Natural killer cell treated with Interleukin-12 subunit alpha and Interleukin-12 subunit beta and Interleukin-15 and Interleukin-18, amount 100 ng/mL, for 72 hours (primary cell): ENCODE results near the gene IRF8. TPM values are rescaled to one million over a fixed set of nuclear protein-coding genes. Genes with fewer than 3 reads are reported as not detected.
A peak's percentile ranks its signal among the peaks of the same experiment; 100 is the strongest.

Source experiments
- ATAC-seq, 2 donors: fragments of 150-1000 bp; cut with Tn5 transposase in 1 of 2; sonication (Bioruptor Pico), chemical (Tn5 transposase) in 1 of 2; 2 replicates each; pipeline ENCODE4 v1.10.0; 2021
- DNase-seq: peaks from one replicate; pipeline ENCODE4 v3.0.0; 2022; ENCODE audit warnings: low spot score
- H3K27ac Mint-ChIP-seq, 2 donors: 1 replicate in 1 of 2; 2 replicates in 1 of 2; pipeline ENCODE4 v1.8.0; 2022; ENCODE audit warnings: mixed read lengths in 2 of 2, mild to moderate bottlenecking in 1 of 2, moderate library complexity in 1 of 2
- H3K27me3 Mint-ChIP-seq, 2 donors: 1 replicate in 1 of 2; 2 replicates in 1 of 2; pipeline ENCODE4 v1.8.0; 2022; ENCODE audit warnings: mixed read lengths in 2 of 2
- H3K36me3 Mint-ChIP-seq: one replicate; pipeline ENCODE4 v1.8.0; 2022; ENCODE audit warnings: mixed read lengths
- H3K4me1 Mint-ChIP-seq, 2 donors: 1 replicate in 1 of 2; 2 replicates in 1 of 2; pipeline ENCODE4 v1.8.0; 2022; ENCODE audit warnings: low read depth in 2 of 2, mixed read lengths in 2 of 2, mild to moderate bottlenecking in 1 of 2
- H3K4me3 Mint-ChIP-seq: one replicate; pipeline ENCODE4 v1.8.0; 2022; ENCODE audit warnings: mixed read lengths
- H3K9me3 Mint-ChIP-seq: 2 replicates; pipeline ENCODE4 v1.8.0; 2022; ENCODE audit warnings: mixed read lengths
- total RNA-seq, 2 donors: library from RNA; stranded (reverse); gene quantifications; one replicate each; pipeline ENCODE4 v1.2.3, GENCODE V29; 2022

The IRF8 gene
- total RNA-seq, 2 donors from 2014 or later, result 198 to 510 TPM

DNA sequence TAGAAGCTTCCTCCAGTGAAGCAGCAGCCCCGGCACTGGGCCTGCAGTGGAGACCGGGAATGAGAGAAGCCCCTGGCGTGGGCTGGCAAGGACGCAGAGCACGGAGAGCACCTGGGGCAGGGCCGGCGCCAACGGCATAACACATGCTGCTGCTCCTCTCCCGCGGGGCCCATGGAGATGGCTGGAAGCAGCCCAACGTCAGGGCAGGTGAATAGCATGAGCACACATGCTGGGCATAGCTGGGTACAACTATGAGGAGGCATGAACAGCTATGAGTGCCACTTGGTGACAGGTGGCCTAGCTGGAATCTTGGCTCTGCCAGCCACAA, 46.4 kb downstream of the IRF8 start:
- DNase-seq (no peak), ATAC-seq (no peak)
- H3K27ac Mint-ChIP-seq, result peak overlapping the region; percentile 31 to 92
- H3K9me3 Mint-ChIP-seq, result no peaks in the 10 kb centered on the region
- H3K4me3 Mint-ChIP-seq, result peak overlapping the region; percentile 40
- H3K36me3 Mint-ChIP-seq, result no peaks in the 10 kb centered on the region
- H3K27me3 Mint-ChIP-seq, result peaks cover 2 to 12% of the 10 kb centered on the region in 2 donors
- H3K4me1 Mint-ChIP-seq, result peaks cover 50 to 63% of the 10 kb centered on the region in 2 donors

DNA sequence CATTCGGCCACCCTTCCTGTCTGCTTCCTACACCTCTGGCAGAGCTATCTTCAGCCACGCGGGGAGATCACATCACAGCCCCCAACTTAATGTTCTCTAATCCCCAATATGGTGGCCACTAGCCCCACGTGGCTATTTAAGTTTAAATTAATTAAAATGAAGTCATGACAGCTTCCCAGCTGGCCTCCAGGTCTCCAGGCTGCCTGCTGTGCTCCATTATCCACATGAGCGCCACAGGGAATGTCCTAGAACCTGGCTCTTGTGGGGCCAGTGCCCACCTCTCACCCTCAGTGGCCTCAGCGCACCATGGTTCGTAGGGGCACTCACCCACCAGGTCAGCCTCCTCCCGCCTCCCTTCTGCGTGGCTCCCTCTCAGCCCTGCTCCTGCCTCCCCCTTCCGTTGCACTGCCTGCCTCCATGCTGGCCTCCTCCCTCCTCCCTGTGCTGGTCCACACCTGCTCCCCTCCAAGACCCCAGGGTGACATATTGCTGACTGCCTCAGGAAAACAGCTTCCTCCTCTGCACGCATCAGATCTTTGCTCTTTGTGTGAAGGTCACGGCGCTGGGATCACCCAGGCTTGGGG, 47.7 kb downstream of the IRF8 start:
- H3K27me3 Mint-ChIP-seq, result peaks cover 2 to 12% of the 10 kb centered on the region in 2 donors
- H3K4me1 Mint-ChIP-seq, result peaks cover 53 to 62% of the 10 kb centered on the region in 2 donors
- ATAC-seq (no peak), DNase-seq (no peak)
- H3K4me3 Mint-ChIP-seq, result no peak overlapping the region
- H3K9me3 Mint-ChIP-seq, result no peaks in the 10 kb centered on the region
- H3K36me3 Mint-ChIP-seq, result no peaks in the 10 kb centered on the region
- H3K27ac Mint-ChIP-seq, result peak overlapping the region; percentile 64 to 92

DNA sequence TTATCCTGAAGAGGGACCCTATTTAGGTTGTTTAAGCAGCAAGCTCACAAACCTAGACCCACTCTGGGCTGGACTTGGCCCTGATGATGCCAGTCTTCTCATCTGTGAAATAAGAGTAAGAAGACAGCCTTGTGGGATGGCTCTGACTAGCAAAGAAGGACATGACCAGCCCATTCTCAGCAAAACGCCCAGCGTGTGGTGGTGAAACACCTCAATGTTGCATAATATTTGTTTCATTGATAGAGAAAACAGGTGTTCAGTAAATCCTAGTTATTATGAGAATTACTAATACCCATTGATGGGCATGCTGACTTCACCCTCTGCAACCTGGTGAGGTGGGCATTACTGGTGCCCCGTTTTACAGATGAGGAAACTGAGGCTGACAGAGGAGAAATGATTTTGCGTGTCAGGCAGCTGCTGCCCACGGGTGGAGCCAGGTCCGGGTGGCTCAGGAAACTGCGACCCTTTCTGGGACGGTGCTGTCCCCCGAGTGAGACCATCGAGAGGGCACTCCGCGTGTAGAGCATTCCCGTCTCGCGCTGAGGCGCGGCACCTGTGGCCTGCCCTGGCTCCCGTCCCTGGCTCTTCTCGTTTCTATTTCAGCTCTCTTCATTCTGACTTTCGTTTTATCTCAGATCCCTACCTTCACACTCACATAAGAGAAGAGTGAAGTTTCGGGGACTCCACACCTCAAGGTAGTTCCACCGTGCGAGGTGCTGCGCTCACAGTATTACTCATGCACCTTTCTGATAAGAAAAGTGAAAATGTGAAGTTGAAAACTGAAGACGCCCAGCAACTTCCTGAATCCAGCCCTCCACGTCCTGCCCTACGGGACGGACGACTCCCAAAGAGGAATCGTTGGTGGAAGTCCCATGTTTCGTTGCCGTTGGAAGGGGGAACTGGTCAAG, 48.5 kb downstream of the IRF8 start:
- Mint-ChIP-seq H3K27me3 (peaks cover 2 to 8% of the 10 kb centered on the region in 2 donors), H3K36me3 (no peaks in the 10 kb centered on the region), H3K4me1 (peaks cover 53 to 59% of the 10 kb centered on the region in 2 donors), H3K27ac (peak overlapping the region; percentile 64 to 92), H3K4me3 (peak overlapping the region; percentile 67), H3K9me3 (no peaks in the 10 kb centered on the region)
- ATAC-seq, result peak; percentile 69 to 76
- no peak for DNase-seq

DNA sequence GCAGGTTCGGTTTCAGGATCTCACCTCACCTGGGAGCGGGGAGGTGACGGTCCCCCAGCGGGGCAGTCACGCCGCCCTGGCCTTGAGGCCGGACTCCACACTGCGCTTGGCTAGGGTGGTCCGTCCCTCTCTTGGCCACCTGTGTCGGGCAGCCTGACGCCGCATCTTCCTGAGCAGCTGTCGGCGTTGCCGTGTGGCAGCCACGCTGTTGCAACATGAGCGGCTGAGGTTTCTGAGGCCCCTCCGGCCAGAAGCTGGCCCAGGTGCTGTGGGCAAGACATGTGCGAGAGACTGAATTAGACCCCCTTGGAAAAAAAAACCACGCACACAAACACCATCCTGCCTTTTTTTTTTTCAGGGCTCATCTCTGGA, 49.2 kb downstream of the IRF8 start:
- peak overlapping the region in 1 of 2 donors; percentile 92 for H3K27ac Mint-ChIP-seq
- peaks cover 53 to 56% of the 10 kb centered on the region in 2 donors for H3K4me1 Mint-ChIP-seq
- peak; percentile 22 to 26 for ATAC-seq

DNA sequence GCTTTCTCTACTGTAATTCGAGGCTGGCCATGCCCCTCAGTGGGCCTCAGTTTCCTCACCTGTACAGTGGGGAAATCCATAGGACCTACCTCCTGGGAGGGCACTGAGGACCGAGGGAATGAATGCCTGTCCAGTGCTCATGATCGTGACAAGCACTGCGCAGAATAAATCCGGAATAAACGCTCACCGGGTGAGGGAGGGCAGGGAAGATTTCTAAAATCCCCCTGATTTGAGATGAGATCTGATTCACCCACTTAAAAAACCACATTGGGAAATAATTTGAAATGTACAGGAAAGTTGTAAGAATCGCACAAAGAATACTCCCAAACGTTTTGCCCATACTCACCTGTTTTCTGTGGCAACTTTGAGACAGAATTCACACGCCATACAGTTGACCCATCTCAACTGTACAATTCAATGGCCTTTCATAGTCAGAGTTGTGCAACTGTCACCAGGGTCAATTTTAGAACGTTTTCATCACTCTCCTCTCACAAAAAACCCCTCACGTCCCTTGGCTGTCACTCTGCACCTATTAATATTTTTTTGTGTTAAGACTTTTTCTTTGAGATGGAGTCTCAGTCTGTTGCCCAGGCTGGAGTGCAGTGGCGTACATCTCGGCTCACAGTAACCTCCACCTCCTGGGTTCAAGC, 49.8 kb downstream of the IRF8 start:
- H3K36me3 Mint-ChIP-seq, result no peaks in the 10 kb centered on the region
- H3K27ac Mint-ChIP-seq, result peak overlapping the region in 1 of 2 donors; percentile 78
- no peak for DNase-seq
- ATAC-seq, result no peak
- H3K4me3 Mint-ChIP-seq, result peak overlapping the region; percentile 67
- H3K27me3 Mint-ChIP-seq, result peaks cover 2 to 5% of the 10 kb centered on the region in 2 donors
- no peaks in the 10 kb centered on the region for H3K9me3 Mint-ChIP-seq
- H3K4me1 Mint-ChIP-seq, result peaks cover 53 to 56% of the 10 kb centered on the region in 2 donors

More for the DNA sequence above, 49.2 kb downstream of the IRF8 start:
- Mint-ChIP-seq H3K36me3 (no peaks in the 10 kb centered on the region), H3K27me3 (peaks cover 2 to 5% of the 10 kb centered on the region in 2 donors), H3K9me3 (no peaks in the 10 kb centered on the region), H3K4me3 (peak overlapping the region; percentile 67)
- DNase-seq, result no peak

DNA sequence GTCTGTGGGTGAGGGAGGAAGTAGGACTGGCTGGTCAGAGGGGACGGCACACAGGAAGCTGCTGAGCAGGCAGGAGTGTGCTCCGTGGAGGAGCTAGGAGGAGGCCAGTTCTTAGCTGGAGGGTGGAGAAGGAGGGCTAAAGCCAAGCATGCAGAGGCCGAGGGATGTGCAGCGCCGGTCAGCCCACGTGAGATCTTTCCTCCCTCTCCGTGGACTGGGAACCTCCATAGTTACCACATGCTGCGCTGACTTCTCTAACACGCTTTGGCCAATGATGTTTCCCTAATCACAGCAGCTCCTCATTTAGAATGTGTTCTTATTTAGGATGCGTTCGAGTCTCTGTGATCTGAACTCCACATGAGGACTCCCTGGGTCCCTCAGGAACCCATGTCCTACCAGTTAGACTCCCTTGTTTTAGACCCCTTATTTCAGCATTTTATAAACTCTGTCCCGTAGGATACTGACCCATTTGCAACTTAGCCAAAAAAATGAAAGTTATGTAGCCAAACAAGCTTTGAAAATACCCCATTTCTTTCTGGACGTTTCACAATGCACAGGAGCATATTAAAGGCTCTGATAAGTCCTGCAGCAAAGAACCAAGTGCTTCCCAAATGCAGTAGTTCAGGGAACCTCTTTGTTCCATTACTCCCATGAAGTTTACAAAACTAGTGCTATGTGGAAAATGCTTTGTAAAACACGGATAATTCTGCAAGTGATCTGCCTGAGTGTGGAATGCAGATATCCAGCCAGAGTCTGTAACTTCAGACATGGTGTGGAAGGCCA, 51.4 kb downstream of the IRF8 start:
- H3K36me3 Mint-ChIP-seq, result no peaks in the 10 kb centered on the region
- peaks cover 39 to 44% of the 10 kb centered on the region in 2 donors for H3K4me1 Mint-ChIP-seq
- no peak overlapping the region for H3K4me3 Mint-ChIP-seq
- H3K27ac Mint-ChIP-seq, result peak overlapping the region in 1 of 2 donors; percentile 35
- ATAC-seq (no peak), DNase-seq (no peak)
- H3K27me3 Mint-ChIP-seq, result peaks cover 2 to 5% of the 10 kb centered on the region in 2 donors
- H3K9me3 Mint-ChIP-seq, result no peaks in the 10 kb centered on the region

DNA sequence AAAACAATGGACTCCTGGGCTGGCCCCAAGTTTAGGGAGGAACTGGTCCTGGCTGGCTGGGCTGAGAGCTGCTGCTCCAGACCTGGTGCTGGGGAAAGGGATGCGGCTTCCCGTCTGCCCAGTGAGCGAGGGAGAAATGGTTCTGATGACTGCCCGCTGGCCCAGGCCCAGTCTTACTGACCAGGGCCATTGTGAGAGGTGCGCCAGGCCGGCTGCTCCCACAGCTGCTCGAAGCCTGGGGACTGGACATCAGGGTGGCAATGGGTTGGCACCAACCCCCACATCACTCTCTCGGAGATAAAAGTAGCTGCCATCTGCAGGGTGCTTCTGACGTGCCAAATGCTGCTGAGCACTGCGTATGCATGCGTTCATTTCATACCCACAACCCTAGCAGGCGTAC, 53.2 kb downstream of the IRF8 start:
- DNase-seq (no peak), ATAC-seq (no peak)
- no peak overlapping the region for H3K4me3 Mint-ChIP-seq
- no peaks in the 10 kb centered on the region for H3K36me3 Mint-ChIP-seq
- no peaks in the 10 kb centered on the region for H3K9me3 Mint-ChIP-seq
- peaks cover 1 to 2% of the 10 kb centered on the region in 2 donors for H3K27me3 Mint-ChIP-seq
- H3K4me1 Mint-ChIP-seq, result peaks cover 35 to 38% of the 10 kb centered on the region in 2 donors
- no peak overlapping the region for H3K27ac Mint-ChIP-seq

DNA sequence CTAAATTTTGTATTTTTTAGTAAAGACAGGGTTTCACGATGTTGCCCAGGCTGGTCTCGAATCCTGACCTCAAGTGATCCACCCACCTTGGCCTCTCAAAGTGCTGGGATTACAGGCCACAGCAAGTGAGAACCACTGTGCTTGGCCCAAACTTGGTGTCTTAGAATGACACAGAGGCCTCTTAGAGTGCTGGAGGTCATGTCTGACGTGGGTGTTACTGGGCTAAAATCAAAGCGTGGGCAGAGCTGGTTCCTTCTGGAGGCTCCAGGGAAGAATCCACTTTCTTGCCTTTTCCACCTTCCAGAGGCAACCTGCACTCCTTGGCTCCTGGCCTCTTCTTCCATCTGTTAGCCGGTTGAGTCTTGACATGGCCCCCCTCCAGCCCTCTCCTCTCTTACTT, 53.8 kb downstream of the IRF8 start:
- peaks cover 29 to 32% of the 10 kb centered on the region in 2 donors for H3K4me1 Mint-ChIP-seq
- ATAC-seq, result no peak
- H3K9me3 Mint-ChIP-seq, result no peaks in the 10 kb centered on the region
- H3K36me3 Mint-ChIP-seq, result no peaks in the 10 kb centered on the region
- no peak for DNase-seq
- no peaks in the 10 kb centered on the region for H3K27me3 Mint-ChIP-seq
- no peak overlapping the region for H3K4me3 Mint-ChIP-seq
- peak overlapping the region in 1 of 2 donors; percentile 58 for H3K27ac Mint-ChIP-seq

DNA sequence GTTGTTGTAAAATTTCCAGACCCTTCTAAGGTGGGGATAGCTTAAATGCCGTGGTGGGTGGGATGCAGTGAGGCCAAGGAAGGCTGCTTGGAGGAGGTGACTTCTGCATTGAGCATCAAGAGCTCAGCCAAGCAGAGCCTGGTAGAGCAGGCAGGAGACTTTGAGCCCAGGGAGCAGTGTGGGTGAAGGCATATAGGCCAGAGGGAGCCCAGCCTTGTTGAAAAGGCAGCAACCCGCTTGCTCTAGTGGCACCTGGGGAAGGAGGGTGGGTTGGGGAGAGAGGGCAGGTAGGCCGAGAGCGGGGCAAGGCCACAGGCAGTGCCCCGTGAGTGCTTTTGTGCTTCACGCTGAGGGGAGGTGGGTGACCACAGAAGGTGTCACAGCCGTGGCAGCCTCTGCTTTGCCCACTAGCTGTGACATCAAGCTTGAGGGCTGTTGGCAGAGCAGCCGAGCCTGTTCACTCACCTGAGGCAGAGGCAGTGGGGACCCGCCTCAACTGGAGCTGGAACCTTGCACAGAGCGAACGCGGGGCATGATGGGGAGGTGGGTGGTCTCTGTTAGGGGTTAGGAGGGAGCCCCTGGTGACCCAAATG, 56.1 kb downstream of the IRF8 start:
- no peaks in the 10 kb centered on the region for H3K36me3 Mint-ChIP-seq
- ATAC-seq (no peak), DNase-seq (no peak)
- H3K9me3 Mint-ChIP-seq, result no peaks in the 10 kb centered on the region
- peak overlapping the region in 1 of 2 donors; percentile 43 for H3K27ac Mint-ChIP-seq
- peaks cover 15 to 19% of the 10 kb centered on the region in 2 donors for H3K4me1 Mint-ChIP-seq
- no peak overlapping the region for H3K4me3 Mint-ChIP-seq
- H3K27me3 Mint-ChIP-seq, result no peaks in the 10 kb centered on the region

DNA sequence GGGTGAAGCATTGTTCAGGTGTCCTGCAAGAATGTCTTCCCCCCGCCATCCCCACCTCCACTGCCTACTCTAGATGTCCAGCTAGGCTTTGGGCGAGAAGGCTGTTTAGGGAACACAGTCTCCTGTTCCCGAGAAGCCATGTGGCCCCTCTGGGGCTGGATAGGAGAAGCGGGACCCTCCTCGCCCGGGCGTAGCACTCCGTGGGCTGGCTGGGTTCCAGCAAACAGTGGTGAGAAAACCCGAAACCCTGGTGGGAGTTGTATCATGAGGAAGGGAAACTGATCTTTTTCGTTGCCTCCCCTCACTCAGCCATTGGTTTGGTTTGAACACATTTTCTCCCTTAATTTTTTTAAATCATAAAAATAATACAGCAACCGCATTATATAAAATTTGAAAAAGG, 56.6 kb downstream of the IRF8 start:
- Mint-ChIP-seq H3K36me3 (no peaks in the 10 kb centered on the region), H3K4me1 (peaks cover 9 to 14% of the 10 kb centered on the region in 2 donors), H3K4me3 (no peak overlapping the region), H3K27me3 (no peaks in the 10 kb centered on the region), H3K9me3 (no peaks in the 10 kb centered on the region), H3K27ac (no peak overlapping the region)
- no peak for DNase-seq
- no peak for ATAC-seq

DNA sequence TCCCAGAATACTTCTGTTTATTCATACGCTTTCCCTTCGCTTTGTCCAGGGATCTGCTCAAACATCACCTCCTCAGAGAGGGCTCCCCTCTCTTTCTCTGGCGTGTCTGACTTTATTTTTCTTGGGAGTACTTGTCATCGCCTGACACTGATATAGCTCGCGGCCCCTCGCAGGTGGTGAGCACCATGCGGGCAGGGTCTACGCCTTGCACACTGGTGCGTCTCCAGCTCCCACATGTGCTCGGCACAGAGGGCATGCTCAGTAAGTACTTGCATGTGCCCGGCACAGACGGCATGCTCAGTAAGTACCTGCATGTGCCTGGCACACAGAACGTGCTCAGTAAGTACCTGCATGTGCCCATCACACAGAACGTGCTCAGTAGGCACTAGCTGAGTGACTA, 57.5 kb downstream of the IRF8 start:
- peak overlapping the region in 1 of 2 donors; percentile 24 for H3K27ac Mint-ChIP-seq
- no peaks in the 10 kb centered on the region for H3K36me3 Mint-ChIP-seq
- H3K27me3 Mint-ChIP-seq, result no peaks in the 10 kb centered on the region
- H3K9me3 Mint-ChIP-seq, result no peaks in the 10 kb centered on the region
- ATAC-seq, result no peak
- H3K4me3 Mint-ChIP-seq, result no peak overlapping the region
- no peak for DNase-seq
- H3K4me1 Mint-ChIP-seq, result peaks cover 8 to 13% of the 10 kb centered on the region in 2 donors

DNA sequence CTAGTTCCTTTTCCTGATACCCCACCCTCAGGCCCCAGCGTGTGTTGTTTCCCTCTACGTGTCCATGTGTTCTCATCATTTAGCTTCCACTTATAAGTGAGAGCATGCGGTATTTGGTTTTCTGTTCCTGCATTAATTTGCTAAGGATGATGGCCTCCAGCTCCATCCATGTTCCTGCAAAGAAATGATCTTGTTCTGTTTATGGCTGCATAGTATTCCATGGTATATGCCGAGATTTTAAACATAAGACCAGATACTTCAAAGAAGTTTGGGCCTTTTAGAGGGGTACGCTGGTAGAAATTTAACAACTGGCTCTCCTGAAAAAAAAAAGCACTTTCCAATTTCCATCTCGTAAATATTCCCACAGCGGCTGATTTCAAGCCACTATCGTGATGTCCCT, 59.8 kb downstream of the IRF8 start:
- Mint-ChIP-seq H3K4me1 (peaks cover 8 to 15% of the 10 kb centered on the region in 2 donors), H3K27me3 (no peaks in the 10 kb centered on the region), H3K4me3 (no peak overlapping the region), H3K27ac (no peak overlapping the region), H3K9me3 (no peaks in the 10 kb centered on the region), H3K36me3 (no peaks in the 10 kb centered on the region)
- no peak for DNase-seq
- ATAC-seq, result no peak

DNA sequence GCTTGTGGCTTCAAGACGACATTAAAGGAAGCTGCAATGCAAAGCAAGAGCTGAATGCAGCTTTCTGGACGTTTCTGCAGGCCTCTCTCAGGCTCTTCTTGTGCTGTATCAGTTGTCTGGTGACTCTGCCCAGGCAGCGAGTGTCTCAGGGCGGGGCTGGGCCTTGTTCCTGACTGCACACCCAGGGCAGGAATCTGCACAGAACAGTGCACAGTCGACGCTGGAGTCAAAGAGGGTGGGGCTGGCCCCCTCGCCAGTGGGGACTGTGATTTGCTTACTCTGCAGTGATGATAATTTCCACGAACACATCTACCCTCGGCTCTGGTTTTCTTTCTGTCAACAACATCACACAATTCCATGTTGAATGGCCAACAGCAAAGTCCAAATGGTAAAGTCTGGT, 60.7 kb downstream of the IRF8 start:
- H3K27ac Mint-ChIP-seq, result no peak overlapping the region
- no peak for ATAC-seq
- no peaks in the 10 kb centered on the region for H3K27me3 Mint-ChIP-seq
- no peaks in the 10 kb centered on the region for H3K36me3 Mint-ChIP-seq
- H3K9me3 Mint-ChIP-seq, result no peaks in the 10 kb centered on the region
- no peak for DNase-seq
- H3K4me1 Mint-ChIP-seq, result peaks cover 8 to 16% of the 10 kb centered on the region in 2 donors
- H3K4me3 Mint-ChIP-seq, result no peak overlapping the region
